Activated CD8-positive, alpha-beta memory T cell treated with anti-CD3 and anti-CD28 coated beads, Interleukin-2, amount 50 U/mL, for 4 hours (primary cell): ENCODE data around the gene NUTM2G.
"Not testable (repeated sequence)": the region's sequence is repeated elsewhere in the genome, so short reads cannot be mapped to it uniquely, and the experiment has no call there.

ENCODE experiments used
- DNase-seq: peaks from one replicate; pipeline ENCODE4 v3.0.0-alpha.2; 2020

NUTM2G gene

DNA sequence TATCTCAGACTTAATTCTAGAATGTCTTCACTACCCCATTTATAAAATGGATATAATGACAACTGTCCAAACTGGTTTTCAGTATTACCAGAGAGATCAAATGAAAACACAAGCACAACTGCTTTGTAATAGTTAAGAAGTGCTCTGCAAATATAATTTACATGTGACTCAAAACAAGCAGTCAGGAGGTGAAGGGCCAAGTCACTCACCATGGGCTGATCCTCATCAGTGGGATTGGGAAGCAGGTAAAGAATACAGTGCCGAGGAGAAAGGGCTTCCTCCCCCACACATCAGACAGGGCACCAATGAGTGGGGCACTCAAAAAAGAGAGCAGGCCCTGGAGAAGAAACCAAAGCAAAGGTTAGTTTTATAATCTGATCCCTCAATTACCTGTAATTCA lies 20.7 kb downstream of the NUTM2G start:
- not testable (repeated sequence) for DNase-seq

GRCh38 chr9:96950539-96950938 lies 21.9 kb downstream of the NUTM2G start:
- DNase-seq: not testable (repeated sequence)

DNA sequence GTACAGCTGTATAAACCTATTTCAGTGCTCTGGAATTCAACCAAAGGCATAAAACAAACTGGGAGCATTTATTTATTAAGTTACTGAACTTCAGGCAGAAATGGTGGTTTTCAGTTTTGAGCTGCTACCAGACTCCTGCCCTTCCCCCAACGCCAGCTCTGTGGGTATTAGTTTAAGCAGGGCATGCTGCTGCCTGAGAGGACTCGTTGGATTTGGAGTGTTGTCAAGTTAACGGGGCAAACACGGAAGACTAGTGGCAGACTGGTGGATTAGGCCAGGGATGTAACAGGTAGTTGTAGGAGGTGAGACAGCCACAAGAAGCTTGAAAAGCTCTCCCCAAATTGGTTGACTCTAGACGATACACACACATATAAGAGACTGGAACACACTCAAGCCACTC lies 38.9 kb downstream of the NUTM2G start:
- DNase-seq: not testable (repeated sequence)

- DNase-seq: not testable (repeated sequence)
Measured at GRCh38 chr9:96972552-96972951, 43.9 kb downstream of the NUTM2G start.

GRCh38 chr9:96974037-96974436 lies 45.4 kb downstream of the NUTM2G start:
- DNase-seq: not testable (repeated sequence)

DNA sequence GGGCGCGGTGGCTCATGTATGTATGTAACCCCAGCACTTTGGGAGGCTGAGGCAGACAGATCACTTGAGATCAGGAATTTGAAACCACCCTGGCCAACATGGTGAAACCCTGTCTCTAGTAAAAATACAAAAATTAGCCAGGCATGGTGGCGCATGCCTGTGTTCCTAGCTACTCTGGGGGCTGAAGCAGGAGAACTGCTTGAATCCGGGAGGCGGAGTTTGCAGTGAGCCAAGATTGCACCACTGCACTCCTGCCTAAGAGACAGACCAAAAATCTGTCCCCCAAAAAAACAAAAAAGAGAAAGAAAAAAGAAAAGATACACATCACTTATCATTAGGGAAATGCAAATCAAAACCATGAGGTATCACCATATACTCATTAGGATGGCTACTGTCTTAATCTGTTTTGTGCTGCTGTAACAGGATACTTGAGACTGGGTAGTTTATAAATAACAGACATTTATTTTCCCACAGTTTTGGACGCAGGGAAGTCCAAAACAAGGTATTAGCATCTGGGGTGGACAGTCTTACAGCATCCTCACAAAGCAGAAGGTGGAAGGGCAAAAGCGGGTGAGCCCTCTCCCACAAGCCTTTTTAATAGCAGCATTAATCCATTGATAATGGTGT lies 55.0 kb downstream of the NUTM2G start:
- DNase-seq: not testable (repeated sequence)

- DNase-seq: not testable (repeated sequence)
Measured at GRCh38 chr9:96984139-96984538, 55.5 kb downstream of the NUTM2G start.

DNA sequence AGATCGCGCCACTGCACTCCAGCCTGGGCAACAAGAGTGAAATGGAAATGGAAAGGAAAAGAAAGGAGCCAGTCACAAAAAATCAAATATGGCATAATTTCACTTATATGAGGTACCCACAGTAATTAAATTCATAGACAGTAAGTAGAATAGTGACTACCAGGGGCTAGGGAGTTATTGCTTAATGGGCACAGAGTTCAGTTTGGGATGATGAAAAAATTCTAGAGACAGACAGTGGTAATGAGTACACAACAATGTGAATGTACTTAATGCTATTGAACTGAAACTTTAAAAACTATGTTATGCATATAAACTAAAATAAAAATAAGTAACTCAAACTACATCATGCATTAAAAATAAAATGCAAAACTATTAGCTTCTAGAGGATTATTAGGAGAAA lies 56.2 kb downstream of the NUTM2G start:
- not testable (repeated sequence) for DNase-seq
